ENCODE measurements around the gene YBX1.

GRCh38 chr1:42720868-42721267, 38.6 kb downstream of the YBX1 start:
- TF ChIP-seq CTCF (IDR thresholded peaks at IDR 0.05 in 8 of 11, conservative IDR thresholded peaks at IDR 0.05 in 3 of 11) (no peak), POLR2A (IDR thresholded peaks at IDR 0.05) (no peak)

Data from spleen (tissue), 7 donors.